ENCODE results near the gene SH3BP1.
A peak's percentile ranks its signal among the peaks of the same experiment; 100 is the strongest.

SH3BP1 gene

DNA sequence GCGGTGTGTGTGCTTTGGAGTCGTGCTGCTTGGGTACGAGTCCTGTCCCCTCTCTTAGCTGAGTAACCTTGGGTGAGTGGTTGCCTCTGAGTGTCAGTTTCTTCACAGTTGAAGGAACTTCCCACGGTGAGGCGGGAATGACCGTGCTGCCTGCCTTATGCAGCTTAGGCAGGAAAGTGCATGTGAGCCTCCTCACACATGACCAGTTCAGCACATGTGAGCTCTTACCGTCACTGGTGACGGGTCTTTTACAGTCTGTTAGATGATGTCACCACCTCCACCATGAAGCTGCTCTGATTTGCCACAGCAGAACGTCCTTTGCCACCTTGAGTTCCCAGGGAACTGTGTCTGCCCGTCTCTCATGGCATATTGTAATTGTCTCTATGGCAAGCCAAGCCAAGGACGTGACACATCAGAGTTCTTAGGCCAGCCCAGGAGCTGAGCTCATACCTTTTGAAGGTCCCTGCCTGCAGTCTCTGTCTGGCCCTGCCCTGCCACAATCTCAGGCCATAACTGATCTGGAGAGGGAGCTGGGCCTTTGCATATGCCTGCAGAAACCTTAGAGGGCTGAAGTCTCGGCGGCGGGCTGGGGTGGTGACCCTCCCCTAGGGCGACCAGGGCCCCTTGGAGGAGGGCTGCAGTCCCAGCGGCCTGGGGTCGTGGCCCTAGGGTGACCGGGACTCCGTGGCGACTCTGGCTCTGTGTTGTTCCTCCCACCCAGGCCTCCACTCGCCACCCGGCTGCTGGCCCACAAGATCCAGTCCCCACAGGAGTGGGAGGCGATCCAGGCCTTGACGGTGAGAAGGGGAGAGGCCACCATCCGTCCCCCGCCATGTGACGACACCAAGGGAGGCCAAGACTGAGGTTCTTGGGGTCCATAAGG is 23.0 kb upstream of the SH3BP1 start:
- no peak for DNase-seq

GRCh38 chr22:37617431-37617830 is 22.0 kb upstream of the SH3BP1 start:
- DNase-seq, result no peak

GRCh38 chr22:37618072-37618656 is 21.3 kb upstream of the SH3BP1 start:
- no peak for DNase-seq

- DNase-seq, result no peak
These were observed 20.8 kb upstream of the SH3BP1 start for GRCh38 chr22:37618674-37619073.

- DNase-seq, result no peak
These were observed 19.5 kb upstream of the SH3BP1 start for GRCh38 chr22:37619991-37620390.

- no peak for DNase-seq
These were observed 18.1 kb upstream of the SH3BP1 start for GRCh38 chr22:37621352-37621860.

DNA sequence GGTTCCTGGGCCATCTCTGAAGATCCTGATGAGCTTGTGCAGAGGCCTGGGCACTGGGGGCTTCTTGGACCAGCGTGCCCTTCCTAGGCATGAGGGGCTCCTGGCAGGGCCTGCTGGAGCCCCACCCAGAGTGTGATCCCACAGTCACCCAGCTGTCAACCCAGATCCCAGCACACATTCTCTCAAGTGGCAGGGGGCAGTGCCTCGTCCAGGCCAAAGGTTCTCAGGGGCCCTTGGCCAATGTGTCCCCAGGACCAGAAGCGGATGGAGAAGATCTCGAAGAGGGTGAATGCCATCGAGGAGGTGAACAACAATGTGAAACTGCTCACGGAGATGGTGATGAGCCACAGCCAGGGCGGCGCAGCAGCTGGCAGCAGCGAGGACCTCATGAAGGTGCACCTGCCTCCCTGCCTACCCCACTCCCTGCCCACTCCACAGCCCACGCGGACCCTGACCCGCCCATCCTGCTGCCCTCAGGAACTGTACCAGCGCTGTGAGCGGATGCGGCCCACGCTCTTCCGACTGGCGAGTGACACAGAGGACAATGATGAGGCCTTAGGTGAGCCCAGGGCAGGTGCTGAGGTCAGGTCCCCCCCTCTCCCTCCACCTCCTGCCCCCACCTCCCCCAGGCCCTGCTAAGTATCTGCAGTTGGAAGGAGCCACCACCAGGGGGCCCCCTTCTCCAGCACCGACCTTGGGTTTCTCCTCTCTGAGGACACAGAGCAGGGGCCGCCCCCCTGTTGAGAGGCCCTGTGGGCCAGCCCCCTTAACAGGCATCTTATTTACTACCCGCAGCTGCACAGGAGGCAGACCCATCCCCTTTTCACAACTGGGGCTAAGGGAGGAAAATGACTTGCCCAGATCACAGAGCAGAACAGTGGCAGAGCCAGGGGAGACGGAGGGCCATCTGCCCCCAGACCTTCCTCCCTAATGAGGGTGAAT is 16.1 kb upstream of the SH3BP1 start:
- DNase-seq, result peak in 35 of 51 donors; percentile 8 to 71 (median 40)

DNA sequence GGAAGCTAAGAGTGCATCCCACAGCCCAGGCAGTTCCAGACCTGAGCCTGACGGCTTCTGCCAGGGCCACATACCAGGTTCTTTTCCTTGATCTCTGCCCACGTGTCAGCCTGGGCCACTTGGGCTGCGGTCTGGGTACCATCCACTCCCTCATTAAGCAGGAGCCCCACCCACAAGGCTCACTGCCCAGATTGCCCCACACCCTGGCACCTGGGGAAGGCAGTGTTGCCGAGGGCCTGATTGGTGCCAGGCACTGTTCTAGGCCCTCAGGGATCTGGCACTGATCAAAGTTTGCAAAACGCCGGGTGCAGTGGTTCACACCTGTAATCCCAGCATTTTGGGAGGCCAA is 15.5 kb upstream of the SH3BP1 start:
- no peak for DNase-seq

DNA sequence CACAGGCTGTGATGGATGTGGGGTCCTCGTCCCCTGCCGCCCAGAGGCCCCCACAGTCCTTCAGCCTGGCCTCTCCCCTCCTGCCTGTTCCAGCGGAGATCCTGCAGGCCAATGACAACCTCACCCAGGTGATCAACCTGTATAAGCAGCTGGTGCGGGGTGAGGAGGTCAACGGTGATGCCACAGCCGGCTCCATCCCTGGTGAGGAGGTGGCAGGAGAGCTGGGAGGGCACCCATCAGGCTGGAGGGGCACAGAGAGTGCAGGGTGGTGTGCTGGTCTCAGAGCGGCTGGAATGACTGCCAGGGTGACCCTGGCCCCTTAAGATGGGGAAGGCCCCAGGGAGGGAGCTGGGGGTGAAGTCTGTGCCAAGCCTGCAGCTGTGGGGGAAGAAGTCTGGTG is 14.6 kb upstream of the SH3BP1 start:
- DNase-seq, result no peak

GRCh38 chr22:37625737-37626136 is 13.7 kb upstream of the SH3BP1 start:
- no peak for DNase-seq

GRCh38 chr22:37626144-37626543 is 13.3 kb upstream of the SH3BP1 start:
- DNase-seq, result peak in 7 of 51 donors; percentile 14 to 38 (median 21)

DNA sequence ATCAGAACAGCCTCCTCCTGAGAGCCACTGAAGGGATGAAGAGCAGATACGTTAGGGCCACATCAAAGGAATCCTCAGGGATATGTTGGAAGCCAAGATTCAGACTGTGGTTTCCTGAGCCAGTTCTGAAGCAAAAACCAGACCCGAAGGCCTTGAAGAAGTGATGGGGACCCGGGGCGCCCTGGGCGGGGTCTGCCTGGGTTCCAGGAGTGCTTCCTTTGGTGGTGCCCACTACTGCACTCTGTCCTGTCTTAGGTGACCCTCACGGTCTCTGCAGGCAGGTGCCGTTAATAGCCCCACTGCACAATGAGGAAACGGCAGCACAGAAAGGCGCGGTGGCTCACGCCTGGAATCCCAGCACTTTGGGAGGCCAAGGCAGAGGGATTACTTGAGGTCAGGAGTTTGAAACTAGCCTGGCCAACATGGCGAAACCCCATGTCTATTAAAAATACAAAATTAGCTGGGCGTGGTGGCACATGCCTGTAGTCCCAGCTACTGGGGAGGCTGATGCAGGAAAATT is 12.9 kb upstream of the SH3BP1 start:
- no peak for DNase-seq

- no peak for DNase-seq
These were observed 12.3 kb upstream of the SH3BP1 start for GRCh38 chr22:37627121-37627520.

GRCh38 chr22:37627545-37627944 is 11.9 kb upstream of the SH3BP1 start:
- peak in 3 of 51 donors; percentile 11 to 29 (median 26) for DNase-seq

DNA sequence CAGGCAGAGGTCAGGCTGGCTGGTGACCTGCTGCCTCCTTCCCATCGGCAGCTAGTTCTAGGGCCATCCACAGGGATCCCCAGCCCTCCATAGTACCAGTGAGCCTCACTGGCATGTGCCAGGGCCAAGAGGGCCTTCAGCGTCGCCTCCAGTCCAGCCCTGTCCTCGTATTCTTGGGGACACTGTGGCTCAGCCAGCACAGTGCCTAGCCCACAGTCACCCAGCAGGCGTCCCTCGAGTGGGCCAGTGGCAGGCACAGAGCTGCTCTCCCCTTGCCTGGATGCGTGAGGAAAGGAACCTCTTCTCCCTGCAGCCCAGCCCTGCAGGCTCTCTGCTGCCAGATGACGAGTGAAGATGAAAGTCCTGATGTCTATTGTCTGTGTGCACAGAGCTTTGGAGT is 10.6 kb upstream of the SH3BP1 start:
- DNase-seq, result no peak

DNA sequence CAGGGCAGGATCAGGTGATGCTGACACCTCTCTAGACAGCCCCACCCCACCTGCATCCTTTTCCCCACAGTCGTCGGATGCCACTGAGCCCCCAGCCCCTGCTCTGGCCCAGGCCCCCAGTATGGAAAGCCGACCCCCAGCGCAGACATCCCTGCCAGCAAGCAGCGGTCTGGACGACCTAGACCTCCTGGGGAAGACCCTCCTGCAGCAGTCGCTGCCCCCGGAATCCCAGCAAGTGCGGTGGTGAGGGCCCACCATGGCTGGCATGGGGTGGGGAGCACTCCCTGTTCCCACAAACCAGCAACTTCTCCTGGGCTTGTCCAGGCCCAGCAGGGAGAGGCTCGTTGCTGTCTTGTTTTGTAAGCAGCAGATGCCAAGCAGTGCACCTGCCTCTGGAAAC is 9.5 kb upstream of the SH3BP1 start:
- DNase-seq, result no peak

DNA sequence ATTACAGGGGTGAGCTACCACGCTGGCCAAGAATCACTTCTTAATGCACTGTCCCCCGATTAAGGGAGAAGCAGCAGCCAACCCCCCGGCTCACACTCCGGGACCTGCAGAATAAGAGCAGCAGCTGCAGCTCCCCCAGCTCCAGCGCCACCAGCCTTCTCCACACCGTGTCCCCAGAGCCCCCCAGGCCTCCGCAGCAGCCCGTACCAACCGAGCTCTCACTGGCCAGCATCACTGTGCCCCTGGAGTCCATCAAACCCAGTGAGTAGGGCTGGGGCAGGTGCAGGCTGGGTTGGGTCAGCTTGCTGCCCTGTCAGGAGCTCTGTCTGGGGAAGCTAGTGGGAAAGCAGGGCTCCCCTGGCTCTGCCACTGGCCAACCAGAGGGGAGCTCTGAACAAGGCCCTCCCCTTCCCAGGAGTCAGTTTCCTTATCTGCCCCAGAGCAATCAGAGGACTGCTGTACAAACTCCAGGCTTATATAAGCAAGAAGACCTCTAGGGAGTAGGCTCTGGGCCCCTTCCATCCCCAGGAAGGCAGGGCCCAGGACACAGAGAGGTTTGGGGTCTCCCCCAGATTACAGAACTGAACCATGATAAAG is 8.5 kb upstream of the SH3BP1 start:
- DNase-seq, result no peak

GRCh38 chr22:37631448-37632173 is 7.9 kb upstream of the SH3BP1 start:
- no peak for DNase-seq

GRCh38 chr22:37632174-37633088 is 7.0 kb upstream of the SH3BP1 start:
- no peak for DNase-seq
